GM19043 (cell line): Measurements from ENCODE around the gene TRUB2.
"Not testable (repeated sequence)": the region's sequence is repeated elsewhere in the genome, so short reads cannot be mapped to it uniquely, and the experiment has no call there.

Source experiments
- ATAC-seq: cut with Tn5 transposase; IDR thresholded peaks from one replicate; pipeline ENCODE4 v1.9.1; 2021; ENCODE audit warnings: low read depth; ENCODE audit not compliant: unreplicated experiment

The TRUB2 gene

GRCh38 chr9:128304136-128304970 is 17.9 kb downstream of the TRUB2 start:
- ATAC-seq: no peak

GRCh38 chr9:128298535-128299482 is 23.4 kb downstream of the TRUB2 start:
- ATAC-seq: no peak

- no peak for ATAC-seq
Measured at GRCh38 chr9:128297221-128297773, 24.9 kb downstream of the TRUB2 start.

GRCh38 chr9:128296340-128297220 is 25.7 kb downstream of the TRUB2 start:
- ATAC-seq: no peak

- no peak for ATAC-seq
Measured at GRCh38 chr9:128294142-128294541, 28.1 kb downstream of the TRUB2 start.

GRCh38 chr9:128293091-128293490 is 29.2 kb downstream of the TRUB2 start:
- ATAC-seq: no peak

GRCh38 chr9:128292009-128292408 is 30.2 kb downstream of the TRUB2 start:
- ATAC-seq: no peak

- no peak for ATAC-seq
Measured at GRCh38 chr9:128288273-128289004, 33.8 kb downstream of the TRUB2 start.

GRCh38 chr9:128286440-128286839 is 35.8 kb downstream of the TRUB2 start:
- ATAC-seq: no peak

- ATAC-seq: no peak
Measured at GRCh38 chr9:128285033-128285784, 37.0 kb downstream of the TRUB2 start.

- ATAC-seq: no peak
Measured at GRCh38 chr9:128282500-128282899, 39.7 kb downstream of the TRUB2 start.

- ATAC-seq: no peak
Measured at GRCh38 chr9:128280084-128280622, 42.1 kb downstream of the TRUB2 start.

GRCh38 chr9:128279088-128280073 is 42.9 kb downstream of the TRUB2 start:
- ATAC-seq: not testable (repeated sequence)

GRCh38 chr9:128276574-128277270 is 45.5 kb downstream of the TRUB2 start:
- ATAC-seq: no peak

- ATAC-seq: peak; percentile 92
Measured at GRCh38 chr9:128276008-128276573, 46.2 kb downstream of the TRUB2 start, which contains the start of gene SWI5. Gene SWI5 (plus strand): TSS chr9:128276276.
